K562 (cell line): Measurements from ENCODE around the gene ZBTB9. TPM values are rescaled to one million over a fixed set of nuclear protein-coding genes. Genes with fewer than 3 reads are reported as not detected.

ENCODE experiments used
- ARID4B ChIP-seq: sonication (generic); formaldehyde crosslinking; IDR thresholded peaks from 2 replicates; pipeline ENCODE4 v1.8.0; 2022; ENCODE audit warnings: mild to moderate bottlenecking, missing genetic modification reagents
- E2F5 ChIP-seq: sonication (generic); formaldehyde crosslinking; IDR thresholded peaks from 2 replicates; pipeline ENCODE4 v1.8.0; 2022; ENCODE audit warnings: mild to moderate bottlenecking, missing genetic modification reagents
- E4F1 ChIP-seq: fragments of 250-450 bp; sonication (Bioruptor Pico); IDR thresholded peaks from 2 replicates; pipeline ENCODE4 v1.5.0; 2021; ENCODE audit warnings: mild to moderate bottlenecking, borderline replicate concordance
- HMBOX1 ChIP-seq: sonication (generic); IDR thresholded peaks from 2 replicates; pipeline ENCODE4 v1.6.1; 2016
- PKNOX1 ChIP-seq: fragments of 450-650 bp; IDR thresholded peaks from 2 replicates; pipeline ENCODE4 v1.6.1; 2016
- PURB ChIP-seq: sonication (generic); formaldehyde crosslinking; IDR thresholded peaks from 2 replicates; pipeline ENCODE4 v1.9.0; 2021; ENCODE audit warnings: low read depth, mild to moderate bottlenecking, missing genetic modification reagents
- TEAD2 ChIP-seq: fragments of 450-650 bp; IDR thresholded peaks from 2 replicates; pipeline ENCODE4 v1.6.1; 2016; ENCODE audit warnings: missing genetic modification characterization, control low read depth, missing compliant biosample characterization
- WHSC1 ChIP-seq: IDR thresholded peaks from one replicate; pipeline ENCODE4 v1.6.1; 2012; ENCODE audit warnings: low read length, control low read depth, inconsistent platforms
- ZBTB33 ChIP-seq: sonication (generic); formaldehyde crosslinking; IDR thresholded peaks from 2 replicates; pipeline ENCODE4 v1.8.1; 2023; ENCODE audit warnings: mild to moderate bottlenecking, missing genetic modification reagents
- ZNF408 ChIP-seq: fragments of 250-450 bp; sonication (Bioruptor Pico); IDR thresholded peaks from 2 replicates; pipeline ENCODE4 v1.4.0; 2020; ENCODE audit warnings: low read depth, mild to moderate bottlenecking, moderate library complexity
- ZNF436 ChIP-seq: fragments of 250-450, 450-650 bp; sonication (Bioruptor Pico); formaldehyde crosslinking; IDR thresholded peaks from 2 replicates; pipeline ENCODE4 v1.7.0; 2020; ENCODE audit warnings: mild to moderate bottlenecking
- ZNF655 ChIP-seq: fragments of 250-450 bp; sonication (Bioruptor Pico); IDR thresholded peaks from 2 replicates; pipeline ENCODE4 v1.5.0; 2021
- ZNF780A ChIP-seq: fragments of 250-450 bp; sonication (Bioruptor Pico); IDR thresholded peaks from 2 replicates; pipeline ENCODE4 v1.5.0; 2021; ENCODE audit warnings: mild to moderate bottlenecking
- polyA plus RNA-seq, 8 experiments: library from polyadenylated mRNA; depleted of rRNA in 4 of 8; stranded (reverse) in 5 of 8; unstranded in 3 of 8; fragments of >200 nt; fragmentation: Nextera tagmentation in 2 of 8; fragmentation: Illumina TruSeq in 1 of 8; extraction: Ambion mirVana in 2 of 8; extraction: Trizol in 1 of 8; gene quantifications; 2 replicates each; pipeline versions ENCODE4 v1.2.1 to v1.2.3, GENCODE V29; 2011 to 2014; ENCODE audit warnings: inconsistent platforms in 1 of 8, missing spikeins in 1 of 8
- total RNA-seq, 7 experiments: library from RNA; depleted of rRNA in 6 of 7; stranded (reverse); fragments of >200 nt in 6 of 7; fragmentation: Illumina TruSeq in 2 of 7; extraction: Trizol in 2 of 7; gene quantifications; 2 replicates each; pipeline versions ENCODE4 v1.2.1 to v1.2.3, GENCODE V29; 2011 to 2021; ENCODE audit warnings: low replicate concordance in 1 of 7

ZBTB9 gene
- total and polyA plus RNA-seq, 9 of the 15 experiments (the other 6 are each of a cell fraction or from before 2014, with no cell fraction given), result 1.9 to 19.5 (median 10.4) TPM

GRCh38 chr6:33417128-33417902 lies 37.1 kb upstream of the ZBTB9 start (continued):
- no peak for TF ChIP-seq PKNOX1
- no peak for TF ChIP-seq E4F1 (CRISPR knock-in tag)
- no peak for TF ChIP-seq ZNF408 (CRISPR knock-in tag)
- TF ChIP-seq E2F5 (CRISPR knock-in tag), result no peak
- TF ChIP-seq PURB, result no peak
- peak; percentile 8 for TF ChIP-seq ARID4B (CRISPR knock-in tag)
- no peak for TF ChIP-seq WHSC1
- no peak for TF ChIP-seq ZNF436 (CRISPR knock-in tag)
- no peak for TF ChIP-seq ZNF780A
- no peak for TF ChIP-seq ZBTB33
- TF ChIP-seq HMBOX1, result 0 out of 2 replicates have a peak, but pooled peaks have one; percentile 25
- TF ChIP-seq TEAD2 (tag), result no peak
- no peak for TF ChIP-seq ZNF655 (CRISPR knock-in tag)
